ENCODE results near the gene DUSP28. TPM values are rescaled to one million over a fixed set of nuclear protein-coding genes. Genes with fewer than 3 reads are reported as not detected.

The DUSP28 gene
- total and polyA plus RNA-seq, 2 of the 13 experiments (the other 11 are each of a cell fraction or from before 2014, with no cell fraction given), result 5.2 to 8.6 TPM

DNA sequence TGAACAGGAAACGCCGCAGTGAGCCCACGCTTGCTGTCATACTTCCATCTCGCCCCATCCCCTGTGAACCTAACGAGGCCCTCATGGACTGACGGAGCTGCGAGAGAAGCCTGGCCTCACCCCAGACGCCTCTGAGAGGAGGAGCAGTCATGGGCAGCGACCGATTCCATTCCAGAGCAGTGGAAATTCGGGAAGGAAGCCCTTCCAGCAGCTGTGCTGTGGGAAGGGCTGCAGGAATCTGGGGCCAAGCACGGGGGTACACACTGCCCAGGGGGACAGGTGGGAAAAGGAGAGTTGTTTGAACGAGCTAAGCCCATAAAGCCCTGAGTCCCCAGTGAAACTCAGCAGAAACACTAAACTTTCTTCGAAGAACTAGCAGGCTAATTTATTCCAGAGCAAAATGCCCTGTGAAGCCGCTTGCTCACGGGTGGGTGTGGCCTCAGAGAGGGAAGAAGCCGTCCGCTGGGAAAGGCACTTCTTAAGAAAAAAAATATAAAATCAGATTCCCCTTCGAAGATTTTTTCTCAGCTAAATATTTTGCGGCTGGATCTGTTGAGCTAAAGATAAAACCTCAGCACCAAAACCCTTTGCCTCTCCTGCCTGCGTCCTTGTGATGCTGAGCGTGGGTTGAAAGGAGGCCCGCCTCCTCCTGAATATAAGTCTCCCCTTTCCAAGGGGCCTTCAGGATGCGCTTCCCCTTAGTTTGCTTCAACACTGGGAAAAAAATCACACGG, 40.6 kb upstream of the DUSP28 start (continued):
- TF ChIP-seq ZNF879 (CRISPR knock-in tag; IDR thresholded peaks at IDR 0.05), result no peak
- no peak for TF ChIP-seq ZNF260 (CRISPR knock-in tag; IDR thresholded peaks at IDR 0.05; ENCODE audit: borderline replicate concordance, low read depth)
- TF ChIP-seq RFX5 (IDR thresholded peaks at IDR 0.05; ENCODE audit: low read depth, low read length), result no peak
- no peak for TF ChIP-seq RFXAP (CRISPR knock-in tag; IDR thresholded peaks at IDR 0.05; ENCODE audit: borderline replicate concordance)
- TF ChIP-seq RXRA (CRISPR knock-in tag; IDR thresholded peaks at IDR 0.05), result no peak
- no peak for TF ChIP-seq ZNF138 (CRISPR knock-in tag; IDR thresholded peaks at IDR 0.05; ENCODE audit: low read depth)
- TF ChIP-seq, protein P1, sequence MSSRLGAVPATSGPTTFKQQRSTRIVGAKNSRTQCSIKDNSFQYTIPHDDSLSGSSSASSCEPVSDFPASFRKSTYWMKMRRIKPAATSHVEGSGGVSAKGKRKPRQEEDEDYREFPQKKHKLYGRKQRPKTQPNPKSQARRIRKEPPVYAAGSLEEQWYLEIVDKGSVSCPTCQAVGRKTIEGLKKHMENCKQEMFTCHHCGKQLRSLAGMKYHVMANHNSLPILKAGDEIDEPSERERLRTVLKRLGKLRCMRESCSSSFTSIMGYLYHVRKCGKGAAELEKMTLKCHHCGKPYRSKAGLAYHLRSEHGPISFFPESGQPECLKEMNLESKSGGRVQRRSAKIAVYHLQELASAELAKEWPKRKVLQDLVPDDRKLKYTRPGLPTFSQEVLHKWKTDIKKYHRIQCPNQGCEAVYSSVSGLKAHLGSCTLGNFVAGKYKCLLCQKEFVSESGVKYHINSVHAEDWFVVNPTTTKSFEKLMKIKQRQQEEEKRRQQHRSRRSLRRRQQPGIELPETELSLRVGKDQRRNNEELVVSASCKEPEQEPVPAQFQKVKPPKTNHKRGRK (CRISPR knock-in tag; IDR thresholded peaks at IDR 0.05), result no peak
- TF ChIP-seq SRY (CRISPR knock-in tag; IDR thresholded peaks at IDR 0.05), result no peak
- TF ChIP-seq ELF1 (CRISPR knock-in tag; IDR thresholded peaks at IDR 0.05), result no peak
- TF ChIP-seq RXRB (CRISPR knock-in tag; IDR thresholded peaks at IDR 0.05; ENCODE audit: borderline replicate concordance), result no peak
- no peak for TF ChIP-seq AGO2 (optimal IDR thresholded peaks at IDR 0.05; ENCODE audit: low read depth, low read length)
